DMS79 treated with DMSO at 0.1 percent for 48 hours (cell line): ENCODE data around the gene PCDHGB6.
"Not testable (repeated sequence)": the region's sequence is repeated elsewhere in the genome, so short reads cannot be mapped to it uniquely, and the experiment has no call there.

ENCODE experiments used
- DNase-seq: peaks from one replicate; lab custom pipeline; 2025; lab: John Stamatoyannopoulos, UW

Gene PCDHGB6

GRCh38 chr5:141419074-141419880 is 11.5 kb downstream of the PCDHGB6 start:
- DNase-seq, result no peak

DNA sequence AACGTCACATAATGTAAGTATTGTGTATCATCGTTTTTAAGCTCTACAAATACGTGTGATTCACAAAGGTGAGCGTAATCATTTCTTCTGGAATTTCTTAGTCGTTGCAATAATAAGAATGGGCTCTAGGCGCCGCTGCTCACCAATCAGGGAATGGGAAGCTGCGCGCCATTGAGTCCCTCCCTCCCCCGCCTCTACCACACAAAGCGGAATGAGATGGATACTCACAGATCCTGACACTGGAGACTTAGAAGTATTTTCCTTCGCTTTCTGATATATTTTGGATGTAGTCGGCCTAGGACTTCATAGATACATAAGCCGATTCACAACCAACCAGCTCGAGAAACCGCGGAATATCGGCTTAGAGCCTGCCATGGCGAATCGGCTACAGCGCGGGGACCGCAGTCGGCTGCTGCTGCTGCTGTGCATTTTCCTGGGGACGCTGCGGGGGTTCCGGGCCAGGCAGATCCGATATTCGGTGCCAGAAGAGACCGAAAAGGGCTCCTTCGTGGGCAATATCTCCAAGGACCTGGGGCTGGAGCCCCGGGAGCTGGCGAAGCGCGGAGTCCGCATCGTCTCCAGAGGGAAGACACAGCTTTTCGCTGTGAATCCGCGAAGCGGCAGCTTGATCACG is 13.2 kb downstream of the PCDHGB6 start, which contains the start of gene PCDHGA11:
TSS of gene PCDHGA11 (plus strand) at position 197 of the 634 bp plus-strand sequence. CDS start at position 374, 177 bp downstream.
- no peak for DNase-seq

DNA sequence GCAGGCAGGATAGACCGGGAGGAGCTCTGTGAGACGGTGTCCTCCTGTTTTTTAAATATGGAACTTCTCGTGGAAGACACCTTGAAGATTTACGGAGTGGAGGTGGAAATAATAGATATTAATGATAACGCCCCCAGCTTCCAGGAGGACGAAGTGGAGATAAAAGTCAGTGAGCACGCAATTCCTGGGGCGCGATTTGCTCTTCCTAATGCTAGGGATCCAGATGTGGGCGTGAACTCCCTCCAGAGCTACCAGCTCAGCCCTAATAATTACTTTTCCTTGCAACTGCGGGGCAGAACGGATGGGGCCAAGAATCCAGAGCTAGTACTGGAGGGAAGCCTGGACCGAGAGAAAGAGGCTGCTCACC is 13.7 kb downstream of the PCDHGB6 start:
- no peak for DNase-seq

DNA sequence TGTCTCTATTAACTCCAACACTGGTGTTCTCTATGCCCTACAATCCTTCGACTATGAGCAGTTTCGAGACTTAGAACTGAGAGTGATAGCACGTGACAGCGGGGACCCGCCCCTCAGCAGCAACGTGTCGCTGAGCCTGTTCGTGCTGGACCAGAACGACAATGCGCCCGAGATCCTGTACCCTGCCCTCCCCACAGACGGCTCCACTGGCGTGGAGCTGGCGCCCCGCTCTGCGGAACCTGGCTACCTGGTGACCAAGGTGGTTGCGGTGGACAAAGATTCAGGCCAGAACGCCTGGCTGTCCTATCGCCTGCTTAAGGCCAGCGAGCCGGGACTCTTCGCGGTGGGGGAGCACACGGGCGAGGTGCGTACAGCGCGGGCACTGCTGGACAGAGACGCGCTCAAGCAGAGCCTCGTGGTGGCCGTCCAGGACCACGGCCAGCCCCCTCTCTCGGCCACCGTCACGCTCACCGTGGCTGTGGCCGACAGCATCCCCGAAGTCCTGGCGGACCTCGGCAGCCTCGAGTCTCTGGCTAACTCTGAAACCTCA is 15.0 kb downstream of the PCDHGB6 start:
- no peak for DNase-seq

GRCh38 chr5:141427783-141428426 is 20.1 kb downstream of the PCDHGB6 start:
- no peak for DNase-seq

DNA sequence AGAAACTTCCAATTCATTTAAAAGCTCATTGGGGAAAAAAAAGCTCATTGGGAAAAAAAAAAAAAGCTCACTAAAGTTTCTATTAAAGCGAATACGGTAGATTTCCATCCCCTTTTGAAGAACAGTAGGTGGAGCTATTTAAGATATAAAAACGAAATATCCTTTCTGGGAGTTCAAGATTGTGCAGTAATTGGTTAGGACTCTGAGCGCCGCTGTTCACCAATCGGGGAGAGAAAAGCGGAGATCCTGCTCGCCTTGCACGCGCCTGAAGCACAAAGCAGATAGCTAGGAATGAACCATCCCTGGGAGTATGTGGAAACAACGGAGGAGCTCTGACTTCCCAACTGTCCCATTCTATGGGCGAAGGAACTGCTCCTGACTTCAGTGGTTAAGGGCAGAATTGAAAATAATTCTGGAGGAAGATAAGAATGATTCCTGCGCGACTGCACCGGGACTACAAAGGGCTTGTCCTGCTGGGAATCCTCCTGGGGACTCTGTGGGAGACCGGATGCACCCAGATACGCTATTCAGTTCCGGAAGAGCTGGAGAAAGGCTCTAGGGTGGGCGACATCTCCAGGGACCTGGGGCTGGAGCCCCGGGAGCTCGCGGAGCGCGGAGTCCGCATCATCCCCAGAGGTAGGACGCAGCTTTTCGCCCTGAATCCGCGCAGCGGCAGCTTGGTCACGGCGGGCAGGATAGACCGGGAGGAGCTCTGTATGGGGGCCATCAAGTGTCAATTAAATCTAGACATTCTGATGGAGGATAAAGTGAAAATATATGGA is 22.7 kb downstream of the PCDHGB6 start, which contains the start of gene PCDHGA12:
TSS of gene PCDHGA12 (plus strand) at position 176 of the 782 bp plus-strand sequence. CDS start at position 429, 253 bp downstream.
- no peak for DNase-seq

DNA sequence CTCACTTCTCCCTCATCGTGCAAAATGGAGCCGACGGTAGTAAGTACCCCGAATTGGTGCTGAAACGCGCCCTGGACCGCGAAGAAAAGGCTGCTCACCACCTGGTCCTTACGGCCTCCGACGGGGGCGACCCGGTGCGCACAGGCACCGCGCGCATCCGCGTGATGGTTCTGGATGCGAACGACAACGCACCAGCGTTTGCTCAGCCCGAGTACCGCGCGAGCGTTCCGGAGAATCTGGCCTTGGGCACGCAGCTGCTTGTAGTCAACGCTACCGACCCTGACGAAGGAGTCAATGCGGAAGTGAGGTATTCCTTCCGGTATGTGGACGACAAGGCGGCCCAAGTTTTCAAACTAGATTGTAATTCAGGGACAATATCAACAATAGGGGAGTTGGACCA is 23.5 kb downstream of the PCDHGB6 start:
- no peak for DNase-seq

DNA sequence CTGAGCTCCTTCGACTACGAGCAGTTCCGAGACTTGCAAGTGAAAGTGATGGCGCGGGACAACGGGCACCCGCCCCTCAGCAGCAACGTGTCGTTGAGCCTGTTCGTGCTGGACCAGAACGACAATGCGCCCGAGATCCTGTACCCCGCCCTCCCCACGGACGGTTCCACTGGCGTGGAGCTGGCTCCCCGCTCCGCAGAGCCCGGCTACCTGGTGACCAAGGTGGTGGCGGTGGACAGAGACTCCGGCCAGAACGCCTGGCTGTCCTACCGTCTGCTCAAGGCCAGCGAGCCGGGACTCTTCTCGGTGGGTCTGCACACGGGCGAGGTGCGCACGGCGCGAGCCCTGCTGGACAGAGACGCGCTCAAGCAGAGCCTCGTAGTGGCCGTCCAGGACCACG is 24.5 kb downstream of the PCDHGB6 start:
- not testable (repeated sequence) for DNase-seq

DNA sequence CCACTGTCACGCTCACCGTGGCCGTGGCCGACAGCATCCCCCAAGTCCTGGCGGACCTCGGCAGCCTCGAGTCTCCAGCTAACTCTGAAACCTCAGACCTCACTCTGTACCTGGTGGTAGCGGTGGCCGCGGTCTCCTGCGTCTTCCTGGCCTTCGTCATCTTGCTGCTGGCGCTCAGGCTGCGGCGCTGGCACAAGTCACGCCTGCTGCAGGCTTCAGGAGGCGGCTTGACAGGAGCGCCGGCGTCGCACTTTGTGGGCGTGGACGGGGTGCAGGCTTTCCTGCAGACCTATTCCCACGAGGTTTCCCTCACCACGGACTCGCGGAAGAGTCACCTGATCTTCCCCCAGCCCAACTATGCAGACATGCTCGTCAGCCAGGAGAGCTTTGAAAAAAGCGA is 24.9 kb downstream of the PCDHGB6 start:
- not testable (repeated sequence) for DNase-seq

DNA sequence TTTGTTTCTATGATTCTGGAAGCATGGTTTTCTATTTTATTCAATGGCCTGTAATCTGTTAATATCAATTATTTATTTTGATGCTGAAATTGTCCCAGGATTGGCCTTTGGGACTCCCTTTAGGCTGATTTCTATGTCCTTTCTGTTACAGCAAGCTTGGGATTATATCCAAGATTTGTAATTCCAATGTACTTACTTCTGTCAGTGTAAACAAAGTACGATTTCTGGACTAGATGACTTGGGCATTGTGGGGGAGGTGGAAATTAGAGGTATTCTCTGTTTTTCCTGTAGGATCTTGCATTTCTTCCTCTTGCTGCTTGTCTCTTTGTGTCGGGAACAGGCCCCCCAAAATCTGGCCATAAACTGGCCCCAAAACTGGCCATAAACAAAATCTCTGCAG is 26.2 kb downstream of the PCDHGB6 start:
- no peak for DNase-seq

DNA sequence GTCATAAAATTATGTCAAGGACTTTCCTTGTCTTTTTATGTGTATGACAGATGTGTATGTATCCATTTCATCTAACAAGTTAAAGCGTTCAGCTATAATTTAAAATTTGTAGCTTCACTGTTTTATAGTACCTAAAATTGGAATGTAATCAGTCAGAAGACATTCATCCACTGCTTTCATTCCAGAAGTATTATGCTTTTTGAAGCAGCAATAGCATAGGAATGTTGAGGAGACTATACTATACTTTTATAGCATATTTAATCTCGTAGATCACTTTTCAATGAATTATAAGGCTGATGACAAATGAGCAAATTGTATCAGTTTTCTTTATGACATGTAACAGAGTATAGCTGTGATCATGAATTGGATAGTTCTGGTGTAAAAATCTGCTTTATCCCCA is 29.4 kb downstream of the PCDHGB6 start:
- DNase-seq, result no peak

DNA sequence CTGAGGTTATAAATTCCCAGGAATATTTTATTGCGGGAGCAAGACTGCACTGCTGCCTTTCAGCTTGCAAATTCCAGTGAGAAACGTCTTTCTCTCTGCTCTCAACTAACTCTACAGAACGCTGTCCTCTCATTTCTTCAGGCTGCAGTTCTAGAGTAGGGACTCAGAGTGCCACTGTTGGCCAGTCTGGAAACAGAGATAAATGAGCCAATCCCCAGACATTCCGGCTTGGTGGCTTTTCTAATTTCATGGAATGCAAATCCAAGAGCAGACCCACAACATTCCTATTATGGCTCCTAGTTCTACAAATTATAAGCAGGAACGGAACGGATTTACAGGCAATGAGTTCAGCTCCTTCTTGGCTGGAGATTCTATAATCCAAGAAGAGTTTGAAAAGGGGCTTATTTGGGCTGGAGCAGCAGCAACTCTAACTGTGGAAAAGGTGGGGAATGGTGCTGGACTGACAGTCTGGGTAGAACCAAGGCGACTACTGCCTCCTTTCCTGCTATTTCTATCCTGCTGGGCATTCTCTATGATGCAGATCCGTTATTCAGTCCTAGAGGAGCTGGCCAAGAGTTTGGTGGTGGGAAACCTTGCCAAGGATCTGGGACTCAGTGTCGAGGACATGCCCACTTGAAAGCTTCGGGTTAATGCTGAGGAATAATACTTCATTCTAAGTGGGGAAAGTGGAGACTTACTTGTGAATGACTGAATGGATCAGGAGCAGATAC is 31.8 kb downstream of the PCDHGB6 start:
- no peak for DNase-seq

- DNase-seq, result no peak
Observed at GRCh38 chr5:141440341-141440740, 32.5 kb downstream of the PCDHGB6 start.

GRCh38 chr5:141441571-141442170 is 33.9 kb downstream of the PCDHGB6 start:
- DNase-seq, result no peak
